NCI-H345 (cell line): ENCODE results near the gene SHISA8.

Experiments used
- DNase-seq: peaks from one replicate; lab custom pipeline; 2025; lab: John Stamatoyannopoulos, UW

The SHISA8 gene

DNA sequence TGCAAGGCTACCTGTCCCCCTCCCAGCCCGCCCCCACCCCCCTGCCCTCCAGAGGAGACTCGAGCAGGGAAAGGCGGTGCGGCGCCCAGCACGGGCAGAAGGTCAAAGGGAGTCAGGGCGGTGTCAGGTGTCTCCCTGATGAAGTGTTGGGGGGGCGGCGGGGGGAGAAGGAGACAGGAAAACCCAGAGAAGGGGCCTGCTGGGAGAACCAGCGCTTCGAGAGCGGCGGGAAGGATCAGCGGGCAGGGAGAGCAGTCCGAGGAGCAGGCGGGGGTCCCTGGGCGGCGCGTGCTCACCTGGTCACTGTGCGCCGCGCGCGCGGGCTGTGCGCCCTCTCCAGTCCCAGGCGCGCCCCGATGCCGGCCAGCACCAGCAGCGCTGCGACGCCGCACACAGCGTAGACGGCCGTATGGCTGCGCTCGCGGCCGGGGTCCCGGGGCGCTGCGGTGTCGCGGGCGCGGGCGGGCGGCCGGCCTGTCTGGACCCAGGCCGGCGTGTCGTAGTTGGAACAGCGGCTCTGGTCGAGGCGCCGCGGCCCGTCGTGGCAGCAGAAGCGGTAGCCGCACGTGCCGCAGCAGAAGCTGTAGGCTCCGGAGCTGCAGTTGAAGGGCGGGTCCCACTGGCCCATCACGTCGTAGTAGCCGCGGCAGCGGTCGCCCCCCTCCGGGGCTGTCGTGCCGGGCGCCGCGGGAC lies 886 bp downstream of the SHISA8 start:
- DNase-seq: no peak

DNA sequence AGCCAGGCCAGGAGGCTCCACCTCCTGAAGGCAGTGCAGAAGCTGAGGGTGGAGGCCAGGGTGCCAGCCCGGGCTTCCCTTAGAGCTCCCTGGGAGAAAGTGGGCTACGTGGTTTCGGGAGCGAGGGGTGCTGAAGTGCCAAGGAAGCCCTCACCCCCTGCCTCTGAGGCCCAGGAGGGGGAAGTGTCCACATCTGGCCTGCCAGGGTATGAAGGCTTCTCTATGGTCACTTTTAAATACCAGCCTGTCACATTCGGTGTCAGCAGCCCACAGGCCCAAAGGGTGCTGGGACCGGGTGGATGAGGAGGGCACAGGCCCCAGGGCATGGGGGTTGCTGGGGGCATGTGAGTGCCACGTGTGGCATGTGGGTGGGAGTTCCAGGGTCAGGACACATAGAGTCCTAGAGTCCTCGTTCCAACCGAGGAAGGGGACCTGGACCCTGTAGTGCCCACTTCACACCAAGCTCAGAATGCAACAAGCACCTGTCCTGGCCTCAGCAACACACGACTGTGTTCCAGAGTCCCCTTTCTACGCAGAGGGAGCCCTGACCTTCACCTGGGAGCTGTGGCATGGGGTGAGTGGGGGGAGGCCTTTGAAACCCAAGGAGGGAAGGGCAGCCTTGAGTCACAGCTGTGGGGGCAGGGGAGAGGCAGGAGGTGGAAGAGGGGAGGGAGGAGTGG lies 1.7 kb downstream of the SHISA8 start:
- DNase-seq: no peak

- no peak for DNase-seq
Observed at GRCh38 chr22:41912338-41913039, 2.4 kb downstream of the SHISA8 start.

- no peak for DNase-seq
Observed at GRCh38 chr22:41911001-41911611, 3.8 kb downstream of the SHISA8 start.

DNA sequence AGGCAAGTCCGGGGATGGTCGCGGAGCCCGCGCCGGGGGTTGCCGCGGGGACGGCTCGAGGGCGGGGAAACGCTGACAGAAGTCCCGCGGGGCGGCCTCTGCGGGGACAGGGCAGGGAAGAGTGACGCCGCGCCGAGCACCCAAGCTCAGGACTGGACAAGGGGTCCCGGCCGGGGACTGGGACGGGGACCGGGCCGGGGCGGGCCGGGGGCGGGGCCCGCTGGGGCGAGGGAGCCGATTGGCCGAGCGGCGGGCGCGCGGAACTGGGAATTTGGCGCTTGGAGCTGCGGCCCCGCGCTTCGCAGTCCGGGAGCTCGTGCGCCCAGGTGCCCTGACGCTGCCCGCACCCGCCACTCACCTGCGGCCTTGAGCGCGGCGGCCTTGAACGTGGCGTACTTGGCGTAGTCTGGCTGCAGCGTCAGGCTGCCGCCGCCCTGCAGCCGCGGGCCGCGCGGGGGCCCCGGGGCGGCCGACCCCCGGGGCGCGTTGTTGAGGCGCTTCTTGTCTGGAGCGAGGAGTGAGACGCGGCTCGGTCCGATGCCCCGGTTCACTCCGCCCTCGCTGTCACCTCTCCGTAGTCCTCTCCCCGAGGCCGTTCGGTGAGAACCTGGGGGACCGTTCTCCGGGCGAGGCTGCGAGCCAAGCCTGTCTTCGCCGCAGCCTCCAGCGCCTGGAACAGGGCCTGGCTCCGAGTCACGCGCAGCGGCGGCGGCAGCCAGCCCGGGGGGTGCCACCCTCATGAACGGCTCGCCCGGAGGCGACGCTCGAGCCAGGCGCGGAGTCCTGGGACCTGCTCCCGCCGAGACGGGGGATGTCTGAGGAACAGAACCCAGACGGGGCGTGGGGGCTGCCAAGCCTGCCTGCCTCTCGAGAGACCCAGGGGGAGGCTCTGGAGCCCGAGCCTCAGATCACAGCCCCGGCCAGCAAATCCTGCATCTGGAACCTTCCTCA lies 4.5 kb downstream of the SHISA8 start:
- peak; percentile 29 for DNase-seq

- no peak for DNase-seq
Observed at GRCh38 chr22:41909310-41910049, 5.4 kb downstream of the SHISA8 start.

DNA sequence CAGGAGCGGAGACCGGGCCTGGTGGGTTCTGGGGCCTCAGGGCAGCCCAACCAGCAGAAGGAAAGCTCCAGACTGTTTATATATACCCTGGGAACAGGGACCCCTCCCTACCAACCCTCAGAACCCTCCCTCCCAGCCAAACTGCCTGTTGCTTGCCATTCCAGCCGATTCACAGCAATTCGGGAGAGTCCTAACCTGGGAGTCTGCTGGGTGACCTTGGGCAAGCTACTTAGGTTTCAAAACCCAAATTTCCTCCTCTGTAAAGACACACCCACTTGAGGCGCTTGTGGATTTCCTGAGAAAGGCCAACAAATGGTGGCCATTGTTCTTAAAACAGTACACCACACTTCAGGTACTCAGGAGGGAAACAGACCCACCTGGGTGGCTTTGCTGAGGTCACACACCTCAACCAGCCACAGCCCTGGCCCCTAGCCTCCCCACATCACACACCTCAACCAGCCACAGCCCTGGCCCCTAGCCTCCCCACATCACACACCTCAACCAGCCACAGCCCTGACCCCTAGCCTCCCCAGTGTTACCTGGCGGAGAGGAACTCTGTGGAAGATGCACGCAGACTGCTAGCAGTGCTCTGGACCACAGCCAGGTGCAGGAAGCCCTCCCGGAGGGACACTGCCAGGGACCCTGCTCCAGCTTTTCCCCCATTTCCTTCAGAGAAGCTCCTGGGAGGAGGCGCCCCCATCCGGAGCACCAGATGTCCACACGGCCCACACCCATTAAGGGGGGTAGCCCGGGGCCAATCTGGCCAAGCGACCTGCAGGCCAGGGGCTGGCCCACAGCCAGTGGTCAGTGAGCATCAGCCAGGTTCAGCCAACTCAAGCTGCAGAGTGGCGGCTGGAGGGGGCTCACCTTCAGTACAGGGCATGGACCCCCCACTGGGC lies 6.2 kb downstream of the SHISA8 start:
- no peak for DNase-seq

DNA sequence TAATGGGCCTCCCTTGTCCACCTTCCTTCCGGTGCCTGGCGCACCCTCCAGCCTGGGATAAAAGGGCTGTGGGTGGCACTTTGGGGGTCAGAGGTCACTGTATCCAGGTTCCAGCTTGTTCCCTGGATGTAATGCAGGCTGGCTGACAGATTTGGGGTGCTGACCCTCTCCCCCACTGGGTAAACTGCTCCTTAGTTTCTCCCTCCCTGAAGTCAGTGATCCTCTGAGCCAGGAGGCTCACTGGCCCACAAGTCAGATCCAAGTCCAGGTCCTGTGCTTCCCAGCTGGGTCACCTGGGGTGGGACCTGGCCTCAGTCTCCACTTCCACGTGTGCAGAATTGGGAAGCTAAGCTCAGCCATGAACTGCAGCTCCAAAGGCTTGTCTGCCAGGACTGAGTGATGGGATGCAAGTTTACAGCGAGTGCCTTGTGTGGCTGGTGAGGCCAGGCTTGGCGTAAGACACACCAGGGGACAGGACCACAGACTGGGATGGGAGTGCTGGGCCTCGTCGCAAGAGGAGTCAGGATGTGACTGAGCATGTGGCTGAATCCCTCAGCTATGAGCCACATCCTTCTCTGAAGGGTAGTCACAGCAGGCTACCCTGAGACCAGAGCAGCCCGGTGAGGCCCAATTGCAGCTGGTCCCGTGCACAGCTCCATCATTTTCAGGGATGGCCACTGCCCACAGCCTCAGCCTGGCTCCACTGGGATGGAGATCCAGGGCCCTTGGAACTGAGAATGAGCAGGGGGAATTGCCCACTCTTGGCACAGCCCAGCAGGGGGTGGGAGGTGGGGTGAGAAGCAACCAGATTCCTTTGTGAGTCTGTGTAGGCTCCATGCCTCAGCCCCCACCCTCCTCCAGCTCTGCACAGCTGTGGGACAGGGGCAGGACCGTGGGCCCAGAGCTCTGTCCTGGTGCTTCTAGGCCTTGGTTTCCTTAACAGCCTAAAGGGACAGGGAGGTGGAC lies 7.2 kb downstream of the SHISA8 start:
- DNase-seq: no peak

DNA sequence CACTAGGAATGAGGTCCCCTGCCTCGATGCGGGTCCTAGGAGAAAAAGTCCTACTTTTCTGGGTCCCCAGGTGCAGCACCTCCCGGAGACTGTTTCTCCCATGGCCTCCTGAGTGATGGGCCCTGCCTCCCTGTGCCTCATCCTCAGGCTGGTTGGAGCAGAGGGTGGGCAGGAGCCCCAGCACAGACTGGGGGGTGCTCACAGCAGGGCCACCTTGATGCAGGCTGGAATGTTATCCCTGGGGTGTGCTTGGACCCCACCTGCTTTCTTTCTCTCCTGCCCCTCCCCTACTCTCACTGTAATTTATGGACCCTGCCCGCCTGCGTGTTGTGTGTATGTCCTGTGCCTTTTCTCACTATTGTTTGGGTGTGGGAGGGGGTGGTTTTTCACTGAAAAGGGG lies 8.1 kb downstream of the SHISA8 start:
- DNase-seq: no peak

DNA sequence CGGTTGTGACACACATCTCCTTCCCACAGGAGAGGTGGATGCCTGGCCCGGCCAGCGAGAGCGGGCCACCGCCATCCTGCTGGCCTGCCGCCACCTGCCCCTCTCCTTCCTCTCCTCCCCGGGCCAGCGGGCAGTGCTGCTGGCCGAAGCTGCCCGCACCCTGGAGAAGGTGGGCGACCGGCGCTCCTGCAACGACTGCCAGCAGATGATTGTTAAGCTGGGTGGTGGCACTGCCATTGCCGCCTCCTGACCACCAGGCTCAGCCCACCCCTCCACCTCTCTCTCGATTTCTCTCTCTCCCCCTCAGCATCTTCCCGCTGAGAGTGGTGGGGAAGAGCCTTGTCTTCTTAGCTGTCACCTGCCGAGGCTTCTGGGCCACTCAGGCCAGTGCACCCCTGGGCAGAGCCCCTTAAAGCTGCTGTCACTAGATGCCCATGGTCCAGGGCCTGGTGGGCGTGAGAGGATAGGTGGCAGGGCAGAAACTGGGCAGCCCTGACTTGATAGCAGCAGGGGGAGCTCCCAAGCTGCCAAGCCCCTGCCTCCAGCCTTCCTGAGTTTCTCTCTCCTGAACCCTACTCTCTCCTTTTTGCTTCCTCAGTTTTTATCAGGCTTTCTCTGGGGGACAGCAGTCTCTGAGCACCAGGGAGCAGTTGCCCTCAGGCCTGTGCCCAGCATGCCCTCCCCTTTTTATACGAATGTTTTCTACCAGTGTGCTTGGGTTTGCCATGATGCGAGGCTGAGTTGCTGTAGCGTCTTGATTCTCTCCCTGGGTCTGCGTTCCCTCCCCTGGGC lies 9.3 kb downstream of the SHISA8 start:
- DNase-seq: no peak

DNA sequence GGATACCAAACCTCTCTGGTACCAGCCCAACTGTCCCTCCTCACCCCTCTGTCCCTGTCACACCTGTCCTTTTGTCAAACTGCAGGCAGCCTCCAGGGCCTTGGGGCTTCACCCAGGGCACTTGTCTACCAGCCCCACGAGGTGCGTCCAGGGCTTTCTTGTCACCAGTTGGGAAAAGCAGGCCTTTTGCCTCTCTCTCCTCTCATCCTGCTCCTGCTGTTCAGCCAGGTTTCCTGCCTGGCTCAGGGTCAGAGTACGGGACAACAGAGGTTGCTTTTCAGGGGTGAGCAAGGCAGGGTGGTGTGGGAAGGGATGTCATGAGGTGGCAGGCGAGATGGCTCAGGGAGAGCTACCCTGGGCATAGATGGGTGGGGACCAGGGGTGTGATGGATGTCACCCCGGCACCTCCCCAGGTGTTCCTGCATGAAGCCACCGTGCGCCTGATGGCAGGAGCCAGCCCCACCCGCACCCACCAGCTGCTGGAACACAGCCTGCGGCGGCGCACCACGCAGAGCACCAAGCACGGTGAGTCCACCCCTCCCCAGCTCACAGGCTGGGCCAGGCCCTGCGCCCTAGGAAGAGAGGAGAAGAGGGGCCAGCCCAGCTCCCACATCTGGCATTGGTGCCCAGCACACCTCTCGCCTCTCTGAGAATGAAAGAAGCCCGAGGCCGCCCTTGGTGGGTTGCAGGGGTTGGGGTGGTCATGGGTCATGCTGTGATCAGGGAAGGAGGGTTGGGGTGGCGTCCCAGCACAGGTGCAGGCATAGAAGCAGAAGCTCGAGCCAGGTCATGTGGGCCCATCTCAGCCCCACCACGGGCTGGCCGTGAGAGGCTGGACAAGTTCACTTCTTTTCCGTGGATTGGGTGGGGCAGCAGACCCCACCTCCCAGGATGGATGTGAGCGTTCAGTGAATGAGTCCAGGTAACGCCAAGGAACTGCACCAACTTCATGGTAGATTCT lies 10.1 kb downstream of the SHISA8 start:
- DNase-seq: no peak

DNA sequence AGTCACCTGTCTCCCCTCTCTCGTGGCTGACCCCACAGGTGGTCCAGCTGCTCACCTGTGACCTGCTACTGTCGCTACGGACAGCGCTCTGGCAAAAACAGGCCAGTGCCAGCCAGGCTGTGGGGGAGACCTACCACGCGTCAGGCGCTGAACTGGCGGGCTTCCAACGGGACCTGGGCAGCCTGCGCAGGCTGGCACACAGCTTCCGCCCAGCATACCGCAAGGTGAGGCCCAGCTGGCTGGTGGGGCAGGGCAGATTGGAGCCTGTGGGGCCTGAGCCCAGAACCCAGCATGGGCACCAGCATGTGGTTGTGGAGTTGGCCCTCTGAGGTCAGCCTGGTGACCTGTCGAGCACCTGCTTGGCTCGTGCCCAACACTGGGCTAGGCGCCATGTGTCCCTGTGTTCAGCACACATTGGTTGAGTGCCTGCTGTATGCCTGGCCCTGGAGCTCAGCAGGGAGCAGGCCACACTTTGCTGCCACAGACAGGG lies 11.9 kb downstream of the SHISA8 start:
- peak; percentile 8 for DNase-seq

DNA sequence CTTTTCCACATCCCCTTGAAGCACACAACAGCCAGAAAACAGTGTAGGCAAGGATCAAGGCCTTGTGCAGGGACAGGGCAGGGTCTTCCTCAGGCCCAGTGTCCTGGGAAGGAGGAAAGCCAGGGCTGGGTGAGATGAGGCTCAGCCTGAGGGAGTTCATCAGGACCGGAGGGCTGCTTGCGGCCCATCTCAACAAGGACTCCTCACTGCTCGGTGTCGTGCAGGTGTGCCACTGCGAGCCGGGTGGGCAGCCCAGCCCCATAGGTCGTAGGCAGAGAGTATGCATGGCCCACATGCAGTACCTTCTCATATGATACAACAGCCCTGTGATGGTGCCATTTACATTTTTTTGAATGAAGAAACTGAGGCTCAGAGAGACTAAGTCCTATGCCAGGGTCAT lies 12.9 kb downstream of the SHISA8 start:
- no peak for DNase-seq

DNA sequence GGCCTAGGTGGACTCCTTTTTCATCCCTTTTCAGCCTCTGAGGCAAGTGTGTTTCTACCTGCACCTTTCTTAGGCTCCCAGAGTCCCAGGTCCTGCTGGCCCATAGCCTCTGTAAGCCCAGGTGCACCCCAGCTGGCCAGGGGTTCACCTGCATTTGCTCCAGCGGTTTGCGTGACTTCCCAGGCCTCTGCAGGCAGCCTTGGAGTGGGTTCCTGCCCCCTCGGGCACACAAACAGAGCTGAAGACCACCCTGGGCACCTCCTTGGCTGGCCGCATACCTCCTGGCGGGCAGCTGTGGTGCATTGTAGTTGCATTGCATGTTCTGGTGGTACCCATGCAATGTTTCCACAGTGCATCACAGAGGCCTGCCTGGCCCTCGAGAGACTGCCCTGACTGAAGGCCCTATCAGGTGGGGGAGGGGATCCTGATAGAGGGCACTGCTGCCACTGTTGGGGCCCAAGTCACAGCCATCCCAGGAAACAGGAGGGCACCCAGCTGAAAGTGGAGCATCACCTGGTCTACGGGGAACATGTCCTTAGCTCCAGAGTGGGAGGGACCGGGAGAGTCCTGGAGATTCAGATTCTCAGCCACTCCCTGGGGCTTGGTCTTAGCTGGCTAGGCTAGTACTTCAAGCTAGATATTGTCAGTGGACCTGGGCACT lies 14.1 kb downstream of the SHISA8 start:
- no peak for DNase-seq

DNA sequence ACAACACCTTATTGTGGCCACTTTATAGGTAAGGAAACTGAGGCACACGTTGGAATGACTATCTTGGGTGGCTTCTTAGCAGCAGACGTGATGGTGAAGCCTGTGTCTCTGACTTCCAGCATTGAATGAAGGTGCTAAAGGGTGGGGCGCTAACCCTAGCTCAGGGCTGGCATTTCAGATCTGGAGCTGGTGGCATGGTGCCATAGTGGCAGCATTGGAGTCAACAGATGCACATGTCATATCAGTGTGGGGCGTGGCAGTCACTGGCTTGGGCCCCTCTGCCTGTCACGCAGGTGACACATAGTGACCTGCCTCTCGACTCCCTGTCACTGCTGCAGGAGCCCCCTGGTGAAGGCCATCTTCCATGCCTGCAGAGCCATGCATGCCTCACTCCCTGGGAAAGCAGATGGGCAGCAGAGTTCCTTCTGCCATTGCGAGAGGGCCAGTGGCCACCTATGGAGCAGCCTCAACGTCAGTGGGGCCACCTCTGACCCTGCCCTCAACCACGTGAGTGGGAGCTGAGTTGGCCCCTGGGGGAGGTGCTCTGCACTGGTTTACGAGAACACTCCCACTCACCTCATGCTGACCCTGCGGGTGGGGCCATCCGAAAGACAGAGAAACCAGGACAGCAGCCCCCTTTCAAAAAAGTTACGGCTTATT lies 14.8 kb downstream of the SHISA8 start:
- DNase-seq: no peak
